Endothelial cell of umbilical vein (primary cell): ENCODE results near the gene HTRA2.

Experiments
- POLR2AphosphoS5 ChIP-seq: IDR thresholded peaks from 2 replicates; pipeline ENCODE4 v1.6.1; 2012; ENCODE audit warnings: low read depth, mild to moderate bottlenecking, control low read depth, low read length, moderate library complexity; ENCODE audit not compliant: insufficient read depth
- TF ChIP-seq, protein P1 (sequence below): IDR thresholded peaks from 2 replicates; pipeline ENCODE4 v1.6.1; 2011; ENCODE audit not compliant: insufficient read depth, insufficient read length

DNA sequence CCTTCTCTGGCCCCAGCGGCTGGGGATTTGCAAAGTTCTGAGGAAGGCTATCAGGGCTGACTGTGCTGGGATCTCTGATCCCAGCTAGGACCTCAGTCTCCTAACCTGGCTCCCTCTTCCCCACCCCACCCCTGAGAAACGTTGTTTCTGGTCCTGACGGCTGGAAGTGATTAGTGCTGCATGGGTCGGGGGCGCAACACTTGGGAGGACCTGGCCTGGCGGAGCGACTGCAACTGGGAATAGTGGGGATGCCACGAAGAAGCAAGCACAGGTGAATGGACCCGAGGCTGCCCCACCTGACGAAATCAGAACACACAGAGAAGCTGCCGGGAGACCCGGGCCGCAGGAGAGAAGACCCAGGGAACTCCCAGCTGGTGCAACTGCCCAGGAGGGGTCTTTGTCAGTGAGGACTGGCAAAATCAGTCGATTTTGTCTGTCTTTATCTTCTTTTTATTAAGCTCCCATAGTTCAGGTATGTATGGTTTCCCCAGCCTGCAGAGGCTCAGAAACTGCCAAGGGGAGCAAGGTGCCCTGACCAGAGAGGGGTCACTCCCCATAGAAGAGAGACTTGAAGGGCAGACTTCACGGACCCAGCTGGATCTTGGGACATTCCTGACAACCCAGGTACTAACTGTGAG, 29.7 kb upstream of the HTRA2 start:
- no peak for TF ChIP-seq POLR2AphosphoS5
- TF ChIP-seq, protein P1, sequence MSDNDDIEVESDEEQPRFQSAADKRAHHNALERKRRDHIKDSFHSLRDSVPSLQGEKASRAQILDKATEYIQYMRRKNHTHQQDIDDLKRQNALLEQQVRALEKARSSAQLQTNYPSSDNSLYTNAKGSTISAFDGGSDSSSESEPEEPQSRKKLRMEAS: no peak
